SK-N-SH (cell line): ENCODE measurements around the gene SAMD4A. TPM values are rescaled to one million over a fixed set of nuclear protein-coding genes. Genes with fewer than 3 reads are reported as not detected.

ENCODE experiments used
- CTCF ChIA-PET: fragments of 300-600, 350-600 bp; formaldehyde crosslinking; extraction: SDS; loops from one replicate; lab custom pipeline; 2021; lab: Yijun Ruan, JAX
- POLR2A ChIA-PET: fragments of 350-600 bp; sonication (Branson Sonifier 250); formaldehyde crosslinking; extraction: SDS; loops from one replicate; lab custom pipeline; 2020; ENCODE audit warnings: antibody characterized with exemption, inconsistent platforms; lab: Yijun Ruan, JAX
- DNase-seq: peaks from one replicate; pipeline ENCODE4 v3.0.0; 2012
- H2AFZ ChIP-seq: fragments of 200-600 bp; sonication (generic); 2 replicates; pipeline ENCODE4 v1.8.1; 2016; ENCODE audit warnings: antibody characterized with exemption, mild to moderate bottlenecking, low read depth
- H3F3A ChIP-seq: fragments of 200-600 bp; sonication (generic); replicated peaks from 2 replicates; pipeline ENCODE3; 2016; ENCODE audit warnings: antibody characterized with exemption, mild to moderate bottlenecking; ENCODE audit not compliant: insufficient read depth
- H3K27ac ChIP-seq, 2 experiments: fragments of 200-500 bp in 1 of 2; fragments of 200-600 bp in 1 of 2; sonication (Bioruptor generic) in 1 of 2; sonication (generic), shearing (Covaris generic) in 1 of 2; 2 replicates each; pipeline versions ENCODE4 v1.5.1 to v1.6.1; 2014 to 2016; ENCODE audit warnings: low read depth in 2 of 2, inconsistent platforms in 1 of 2, low read length in 1 of 2, mild to moderate bottlenecking in 1 of 2, mixed read lengths in 1 of 2
- H3K27me3 ChIP-seq: fragments of 200-600 bp; sonication (generic), shearing (Covaris generic); 2 replicates; pipeline ENCODE4 v1.6.1; 2016; ENCODE audit warnings: mixed run types; ENCODE audit not compliant: insufficient read depth
- H3K36me3 ChIP-seq, 2 experiments: fragments of 200-500 bp in 1 of 2; fragments of 200-600 bp in 1 of 2; sonication (Bioruptor generic) in 1 of 2; sonication (generic) in 1 of 2; replicated peaks in 1 of 2; 2 replicates each; pipeline versions ENCODE3 to v1.5.1; 2014 to 2016; ENCODE audit warnings: low read length in 1 of 2, mild to moderate bottlenecking in 1 of 2; ENCODE audit not compliant: insufficient read depth in 2 of 2, control insufficient read depth in 1 of 2
- H3K4me1 ChIP-seq, 2 experiments: fragments of 200-500 bp in 1 of 2; fragments of 200-600 bp in 1 of 2; sonication (Bioruptor generic) in 1 of 2; sonication (generic), shearing (Covaris generic) in 1 of 2; 2 replicates each; pipeline versions ENCODE4 v1.5.1 to v1.6.1; 2014 to 2016; ENCODE audit warnings: low read depth in 1 of 2, low read length in 1 of 2, mixed run types in 1 of 2; ENCODE audit not compliant: insufficient read depth in 2 of 2, control insufficient read depth in 1 of 2
- H3K4me2 ChIP-seq: fragments of 200-600 bp; sonication (generic), shearing (Covaris generic); 2 replicates; pipeline ENCODE4 v1.6.1; 2017; ENCODE audit warnings: mixed run types
- H3K4me3 ChIP-seq, 2 experiments: fragments of 200-500 bp in 1 of 2; fragments of 200-600 bp in 1 of 2; sonication (Bioruptor generic) in 1 of 2; sonication (generic), shearing (Covaris generic) in 1 of 2; 2 replicates each; pipeline versions ENCODE4 v1.5.1 to v1.8.1; 2014 to 2016; ENCODE audit warnings: low read depth in 2 of 2, inconsistent platforms in 1 of 2, low read length in 1 of 2, mild to moderate bottlenecking in 1 of 2, mixed read lengths in 1 of 2, moderate library complexity in 1 of 2
- H3K79me2 ChIP-seq: fragments of 200-600 bp; sonication (generic); 2 replicates; pipeline ENCODE4 v1.8.1; 2017; ENCODE audit warnings: mild to moderate bottlenecking; ENCODE audit not compliant: insufficient read depth
- H3K9ac ChIP-seq: fragments of 200-600 bp; sonication (generic); 2 replicates; pipeline ENCODE4 v1.6.1; 2017; ENCODE audit warnings: mixed run types
- H3K9me2 ChIP-seq: fragments of 200-600 bp; sonication (generic); 2 replicates; pipeline ENCODE4 v1.6.1; 2017; ENCODE audit warnings: mixed run types
- H3K9me3 ChIP-seq: fragments of 200-600 bp; sonication (generic); 2 replicates; pipeline ENCODE4 v1.6.1; 2017; ENCODE audit warnings: mixed run types, mild to moderate bottlenecking, moderate library complexity
- H4K20me1 ChIP-seq: fragments of 200-600 bp; sonication (generic); 2 replicates; pipeline ENCODE4 v1.6.1; 2017; ENCODE audit warnings: mild to moderate bottlenecking, mixed run types; ENCODE audit not compliant: insufficient read depth
- EP300 ChIP-seq, 2 experiments: IDR thresholded peaks; 2 replicates each; pipeline versions ENCODE4 v1.4.0 to v1.6.1; 2012; ENCODE audit warnings: borderline replicate concordance in 1 of 2, low read depth in 1 of 2, low read length in 1 of 2
- RAD21 ChIP-seq: IDR thresholded peaks from 2 replicates; pipeline ENCODE4 v1.6.1; 2012; ENCODE audit warnings: mild to moderate bottlenecking, low read length
- TEAD4 ChIP-seq: IDR thresholded peaks from 2 replicates; pipeline ENCODE4 v1.4.0; 2012; ENCODE audit warnings: mild to moderate bottlenecking, borderline replicate concordance; ENCODE audit not compliant: insufficient read depth
- WGBS: methylation state at CpG from one replicate; pipeline ENCODE4 v1.1.6; 2017; ENCODE audit warnings: low lambda C conversion rate; 5-methylcytosine and 5-hydroxymethylcytosine counted together
- polyA plus RNA-seq, 3 experiments: library from polyadenylated mRNA; depleted of rRNA; stranded (reverse); fragments of >200 nt; gene quantifications; 2 replicates each; pipeline ENCODE4 v1.2.3, GENCODE V29; 2012
- TF ChIP-seq, protein P1 (sequence below): fragments of 150-350 bp; IDR thresholded peaks from 2 replicates; pipeline ENCODE4 v1.6.1; 2017; ENCODE audit warnings: antibody characterized with exemption, low read length, low read depth, borderline replicate concordance
- TF ChIP-seq, protein P2 (sequence below): fragments of 150-350 bp; IDR thresholded peaks from 2 replicates; pipeline ENCODE4 v1.6.1; 2016; ENCODE audit warnings: mild to moderate bottlenecking, low read depth, low read length
- TF ChIP-seq, protein P3 (sequence below): fragments of 200-600 bp; sonication (generic); IDR thresholded peaks from 2 replicates; pipeline ENCODE4 v1.6.1; 2017; ENCODE audit warnings: antibody characterized with exemption, mild to moderate bottlenecking, moderate library complexity

The SAMD4A gene
- polyA plus RNA-seq, 1 of the 3 experiments (the other 2 are of a cell fraction), result 5.0 TPM

DNA sequence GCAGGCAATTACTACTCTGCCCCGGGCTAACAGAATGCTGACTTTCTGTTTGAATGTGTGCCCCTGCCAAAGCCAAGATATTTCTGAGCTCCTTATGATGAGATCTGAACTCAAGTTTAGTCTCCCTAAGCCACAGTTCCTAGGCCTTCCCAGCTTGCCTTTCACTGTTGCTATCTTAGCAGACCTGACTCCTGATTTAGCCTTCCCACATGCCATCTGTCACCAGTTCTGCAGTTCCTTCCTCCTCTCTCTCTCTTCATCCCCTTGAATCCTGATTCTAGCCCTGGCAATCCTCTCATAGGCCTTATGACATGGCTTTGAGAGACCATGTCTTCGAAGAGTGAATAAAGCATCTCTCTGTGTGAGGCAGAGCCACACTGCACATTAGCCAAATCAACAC is 12.5 kb upstream of the SAMD4A start:
- Histone ChIP-seq H4K20me1 (no peaks in the 10 kb centered on the region), H3K27me3 (no peaks in the 10 kb centered on the region), H3K4me2 (no peak overlapping the region), H3K4me1 (peaks cover 0 to 6% of the 10 kb centered on the region in 2 experiments; a peak in 2 of 4 replicates), H3K9ac (no peak overlapping the region), H3K36me3 (no peaks in the 10 kb centered on the region), H3K9me3 (no peaks in the 10 kb centered on the region), H3K79me2 (no peaks in the 10 kb centered on the region), H3K27ac (no peak overlapping the region), H3F3A (no peaks in the 10 kb centered on the region), H2AFZ (no peak overlapping the region), H3K9me2 (no peaks in the 10 kb centered on the region), H3K4me3 (no peak overlapping the region)
- CTCF ChIA-PET, result interaction anchor here (0.6 to 4.5 kb wide), 4 partner anchors 10 to 219 kb away, joined by 3 to 17 read pairs (median 4); no protein-coding TSS in a partner anchor
- WGBS, result 80% methylated on average over 2 of the region's 2 CpGs
- POLR2A ChIA-PET, result no interaction called here
- no peak for DNase-seq
- TF ChIP-seq, protein P1, sequence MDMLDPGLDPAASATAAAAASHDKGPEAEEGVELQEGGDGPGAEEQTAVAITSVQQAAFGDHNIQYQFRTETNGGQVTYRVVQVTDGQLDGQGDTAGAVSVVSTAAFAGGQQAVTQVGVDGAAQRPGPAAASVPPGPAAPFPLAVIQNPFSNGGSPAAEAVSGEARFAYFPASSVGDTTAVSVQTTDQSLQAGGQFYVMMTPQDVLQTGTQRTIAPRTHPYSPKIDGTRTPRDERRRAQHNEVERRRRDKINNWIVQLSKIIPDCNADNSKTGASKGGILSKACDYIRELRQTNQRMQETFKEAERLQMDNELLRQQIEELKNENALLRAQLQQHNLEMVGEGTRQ, result no peak
- TF ChIP-seq, protein P2, sequence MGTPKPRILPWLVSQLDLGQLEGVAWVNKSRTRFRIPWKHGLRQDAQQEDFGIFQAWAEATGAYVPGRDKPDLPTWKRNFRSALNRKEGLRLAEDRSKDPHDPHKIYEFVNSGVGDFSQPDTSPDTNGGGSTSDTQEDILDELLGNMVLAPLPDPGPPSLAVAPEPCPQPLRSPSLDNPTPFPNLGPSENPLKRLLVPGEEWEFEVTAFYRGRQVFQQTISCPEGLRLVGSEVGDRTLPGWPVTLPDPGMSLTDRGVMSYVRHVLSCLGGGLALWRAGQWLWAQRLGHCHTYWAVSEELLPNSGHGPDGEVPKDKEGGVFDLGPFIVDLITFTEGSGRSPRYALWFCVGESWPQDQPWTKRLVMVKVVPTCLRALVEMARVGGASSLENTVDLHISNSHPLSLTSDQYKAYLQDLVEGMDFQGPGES, result no peak
- TF ChIP-seq EP300 (IDR thresholded peaks at IDR 0.05; ENCODE audit: borderline replicate concordance in 1 of 2, low read depth in 1 of 2, low read length in 1 of 2) (no peak), TEAD4 (no peak)
- TF ChIP-seq, all 33 proteins: peak for 0

DNA sequence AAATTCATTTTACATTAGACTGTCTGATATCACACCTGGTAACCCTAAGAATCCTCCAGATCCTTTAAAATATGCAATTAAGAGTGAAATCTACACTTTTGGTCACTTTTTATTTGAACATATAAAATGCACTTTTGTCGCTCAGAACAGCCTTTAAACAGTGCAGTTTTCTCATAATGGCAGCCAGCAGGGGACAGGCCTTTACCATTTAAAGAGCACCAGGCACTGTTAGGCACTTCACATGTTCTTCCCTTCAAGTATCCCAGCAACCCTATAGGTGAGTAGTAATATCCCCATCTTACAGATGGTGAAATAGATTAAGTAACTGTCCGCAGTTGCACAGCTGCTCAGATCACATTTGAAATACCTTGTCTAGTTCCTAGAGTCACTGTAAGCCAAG is 11.3 kb upstream of the SAMD4A start:
- Histone ChIP-seq H3F3A (no peaks in the 10 kb centered on the region), H3K4me3 (no peak overlapping the region), H3K79me2 (no peaks in the 10 kb centered on the region), H3K9me2 (no peaks in the 10 kb centered on the region), H3K4me2 (no peak overlapping the region), H3K36me3 (no peaks in the 10 kb centered on the region), H2AFZ (no peak overlapping the region), H3K9me3 (no peaks in the 10 kb centered on the region), H3K27me3 (no peaks in the 10 kb centered on the region), H3K27ac (no peak overlapping the region), H4K20me1 (no peaks in the 10 kb centered on the region), H3K9ac (no peak overlapping the region), H3K4me1 (peaks cover 0 to 5% of the 10 kb centered on the region in 2 experiments; a peak in 2 of 4 replicates)
- TF ChIP-seq, protein P3, sequence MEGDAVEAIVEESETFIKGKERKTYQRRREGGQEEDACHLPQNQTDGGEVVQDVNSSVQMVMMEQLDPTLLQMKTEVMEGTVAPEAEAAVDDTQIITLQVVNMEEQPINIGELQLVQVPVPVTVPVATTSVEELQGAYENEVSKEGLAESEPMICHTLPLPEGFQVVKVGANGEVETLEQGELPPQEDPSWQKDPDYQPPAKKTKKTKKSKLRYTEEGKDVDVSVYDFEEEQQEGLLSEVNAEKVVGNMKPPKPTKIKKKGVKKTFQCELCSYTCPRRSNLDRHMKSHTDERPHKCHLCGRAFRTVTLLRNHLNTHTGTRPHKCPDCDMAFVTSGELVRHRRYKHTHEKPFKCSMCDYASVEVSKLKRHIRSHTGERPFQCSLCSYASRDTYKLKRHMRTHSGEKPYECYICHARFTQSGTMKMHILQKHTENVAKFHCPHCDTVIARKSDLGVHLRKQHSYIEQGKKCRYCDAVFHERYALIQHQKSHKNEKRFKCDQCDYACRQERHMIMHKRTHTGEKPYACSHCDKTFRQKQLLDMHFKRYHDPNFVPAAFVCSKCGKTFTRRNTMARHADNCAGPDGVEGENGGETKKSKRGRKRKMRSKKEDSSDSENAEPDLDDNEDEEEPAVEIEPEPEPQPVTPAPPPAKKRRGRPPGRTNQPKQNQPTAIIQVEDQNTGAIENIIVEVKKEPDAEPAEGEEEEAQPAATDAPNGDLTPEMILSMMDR, result peak; percentile 45; the same call in 1 of the 2 replicates
- peak; percentile 34 for TF ChIP-seq RAD21
- TF ChIP-seq, protein P2, result no peak
- no peak for DNase-seq
- ChIA-PET CTCF (interaction anchor here (4.5 kb wide), 1 partner anchor 218 kb away, joined by 17 read pairs; no protein-coding TSS in a partner anchor), POLR2A (no interaction called here)
- 92% methylated on average over 2 of the region's 2 CpGs for WGBS
